NCI-H146 (cell line): ENCODE measurements around the gene PRKN.
"Not testable (repeated sequence)": the region's sequence is repeated elsewhere in the genome, so short reads cannot be mapped to it uniquely, and the experiment has no call there.

Experiments used
- DNase-seq: peaks from one replicate; lab custom pipeline; 2025; lab: John Stamatoyannopoulos, UW

Gene PRKN

DNA sequence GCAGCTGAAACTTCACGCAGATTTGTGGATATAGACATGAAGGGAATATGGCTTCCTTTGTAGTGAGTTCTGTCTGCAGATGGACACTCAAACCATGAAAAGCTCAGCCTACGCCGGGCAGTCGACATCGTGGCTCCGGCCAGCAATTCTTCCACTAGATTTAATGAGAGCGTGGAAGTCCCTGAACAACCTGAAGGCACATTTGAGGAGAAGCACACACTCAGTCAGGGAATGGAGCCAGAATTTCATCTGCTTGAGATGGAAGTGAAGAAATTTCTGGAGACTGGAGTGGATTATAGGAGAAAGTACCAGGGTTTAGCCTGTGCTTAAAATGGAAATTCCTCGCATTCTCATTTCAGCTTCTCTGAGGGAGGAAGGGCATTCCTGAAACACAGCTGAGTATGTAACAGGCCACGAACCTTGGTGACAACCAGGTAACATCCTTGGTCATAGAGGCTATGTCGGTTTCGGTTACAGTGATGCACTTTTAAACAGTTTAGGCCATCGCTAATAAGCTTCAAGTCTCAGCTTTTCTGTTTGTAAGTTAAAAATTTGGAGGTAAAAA, 1373.2 kb downstream of the PRKN start:
- DNase-seq = no peak

DNA sequence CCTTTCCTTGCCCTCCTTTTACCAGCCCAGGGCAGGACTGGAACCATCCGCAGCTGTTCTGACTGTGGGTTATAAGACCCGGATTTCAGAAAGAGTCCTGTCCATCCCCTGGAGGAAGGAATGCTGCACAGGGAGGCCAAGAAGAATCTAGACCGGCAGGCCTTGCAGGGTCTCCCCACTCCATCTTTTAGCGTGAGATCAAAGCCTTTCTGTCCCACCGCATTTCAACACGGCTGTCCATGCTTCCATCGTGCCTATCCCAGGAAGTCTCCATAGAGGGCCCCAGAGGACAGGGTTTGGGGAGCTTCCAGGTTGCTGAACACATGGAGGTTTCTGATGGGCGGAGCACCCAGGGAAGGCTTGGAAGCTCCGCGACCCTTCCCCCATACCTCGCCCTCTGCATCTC, 1374.4 kb downstream of the PRKN start:
- DNase-seq = peak; percentile 91

DNA sequence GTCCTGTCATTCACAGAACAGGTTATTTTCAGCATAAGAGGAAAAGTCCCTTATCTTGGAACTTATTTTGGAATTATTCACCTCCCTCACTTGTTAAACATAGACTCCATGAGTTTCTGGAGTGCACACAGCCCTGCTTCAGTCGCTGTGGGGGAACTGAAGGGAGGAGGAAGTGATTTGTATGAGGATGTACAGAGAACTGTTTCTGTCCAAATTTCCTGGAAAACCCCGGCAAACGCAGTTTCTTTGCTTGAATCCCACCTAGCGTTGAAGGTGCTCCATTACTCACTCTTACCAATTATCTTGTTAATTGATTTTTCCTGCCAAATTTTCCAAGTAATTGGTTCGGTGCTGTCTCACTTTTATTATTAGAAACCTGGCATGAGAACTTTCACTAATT, 1375.7 kb downstream of the PRKN start:
- DNase-seq = no peak

DNA sequence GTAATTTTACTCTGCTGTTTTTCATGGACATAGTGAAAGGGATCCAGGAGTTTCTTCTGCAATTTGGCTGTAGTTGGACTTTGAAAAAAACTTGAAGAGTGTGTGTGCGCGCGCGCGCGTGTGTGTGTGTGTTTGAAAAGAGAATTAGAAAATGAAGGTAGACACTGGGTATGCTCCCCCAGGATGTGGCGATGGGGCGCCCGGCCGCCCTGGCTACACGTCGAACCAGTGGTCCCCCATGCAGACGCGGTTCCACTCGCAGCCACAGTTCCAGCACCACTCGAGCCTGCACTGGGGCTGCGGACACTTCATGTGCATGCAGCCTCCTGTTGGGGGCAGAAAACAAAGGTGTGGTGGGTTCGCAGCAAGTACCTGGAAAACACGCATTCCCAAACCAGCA, 1377.7 kb downstream of the PRKN start:
- DNase-seq = no peak

GRCh38 chr6:161348628-161348994, 1379.0 kb downstream of the PRKN start:
- no peak for DNase-seq

GRCh38 chr6:161347988-161348627, 1379.5 kb downstream of the PRKN start:
- DNase-seq = no peak

DNA sequence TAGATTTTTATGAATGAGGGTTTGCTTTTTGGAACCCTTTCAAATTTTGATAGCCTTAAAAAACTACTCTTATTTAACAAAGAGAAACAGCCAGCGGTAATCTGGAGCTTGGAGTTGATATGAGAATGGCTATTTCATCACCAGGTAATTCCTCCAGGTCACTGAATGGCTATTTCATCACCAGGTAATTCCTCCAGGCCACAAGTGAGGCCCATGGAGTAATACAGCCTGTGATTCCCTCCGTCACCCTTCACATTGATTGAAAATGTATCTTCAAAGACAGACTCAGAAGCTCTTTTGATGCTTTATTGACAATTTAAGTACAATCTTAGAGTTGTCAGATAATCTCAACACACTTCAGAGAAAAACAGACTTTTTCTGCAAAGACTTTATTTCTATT, 1380.4 kb downstream of the PRKN start:
- no peak for DNase-seq

DNA sequence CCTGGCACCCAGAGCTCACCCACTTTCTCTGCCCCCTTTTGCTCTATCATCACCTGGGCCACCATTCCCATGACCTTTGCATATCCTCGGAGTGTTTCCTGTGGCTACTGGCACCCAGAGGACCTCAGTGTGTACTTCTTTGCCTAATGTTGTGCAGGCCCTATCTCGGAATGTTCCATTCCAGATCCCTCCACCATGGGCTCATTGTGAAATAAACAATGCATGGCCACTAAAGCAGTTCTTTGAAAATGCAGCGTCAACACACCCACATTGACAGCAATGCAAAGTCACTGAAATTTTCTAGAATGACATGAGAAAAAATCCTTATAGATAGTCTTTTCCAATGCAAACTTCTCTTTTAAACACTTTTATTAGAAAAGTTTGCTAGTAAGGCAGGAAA, 1380.8 kb downstream of the PRKN start:
- no peak for DNase-seq

DNA sequence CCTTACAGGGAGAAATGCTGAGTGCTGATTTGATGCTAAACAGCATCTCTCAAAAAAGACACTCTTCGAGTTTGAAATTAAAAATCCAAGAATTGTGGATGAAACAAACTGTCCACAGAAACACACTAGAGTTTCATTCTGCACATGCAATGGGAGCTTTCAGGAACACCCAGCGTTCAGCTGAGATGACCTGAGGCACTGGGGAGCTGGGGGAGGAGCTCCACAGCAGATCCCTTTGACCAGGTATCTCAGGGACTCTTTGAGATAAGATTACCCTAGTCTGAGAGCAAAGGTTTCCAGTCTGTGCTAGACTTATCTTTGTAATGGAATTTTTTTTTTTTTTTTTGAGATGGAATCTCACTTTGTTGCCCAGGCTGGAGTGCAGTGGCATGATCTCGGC, 1382.9 kb downstream of the PRKN start:
- no peak for DNase-seq

- no peak for DNase-seq
These were observed 1385.5 kb downstream of the PRKN start for GRCh38 chr6:161342039-161342438.

DNA sequence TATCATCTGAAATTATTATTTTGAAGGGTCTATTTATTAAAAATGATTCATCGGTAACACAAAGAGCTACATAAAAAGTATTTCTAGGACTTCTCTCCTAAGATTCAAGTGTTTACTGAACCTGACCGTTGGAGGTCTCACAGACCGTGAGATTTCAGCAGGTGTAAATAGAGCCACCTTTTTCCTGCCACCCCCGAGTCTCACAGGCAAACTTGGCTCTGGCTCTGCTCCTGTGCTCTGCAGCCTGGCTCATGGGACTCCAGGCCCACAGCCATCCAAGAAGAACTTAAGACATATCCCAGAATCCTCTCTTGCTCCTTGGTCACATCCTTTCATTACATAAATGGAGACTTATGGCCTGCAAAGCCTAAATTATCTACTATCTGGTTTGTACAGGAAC, 1385.9 kb downstream of the PRKN start:
- DNase-seq = no peak

- DNase-seq = no peak
These were observed 1389.6 kb downstream of the PRKN start for GRCh38 chr6:161338015-161338414.

DNA sequence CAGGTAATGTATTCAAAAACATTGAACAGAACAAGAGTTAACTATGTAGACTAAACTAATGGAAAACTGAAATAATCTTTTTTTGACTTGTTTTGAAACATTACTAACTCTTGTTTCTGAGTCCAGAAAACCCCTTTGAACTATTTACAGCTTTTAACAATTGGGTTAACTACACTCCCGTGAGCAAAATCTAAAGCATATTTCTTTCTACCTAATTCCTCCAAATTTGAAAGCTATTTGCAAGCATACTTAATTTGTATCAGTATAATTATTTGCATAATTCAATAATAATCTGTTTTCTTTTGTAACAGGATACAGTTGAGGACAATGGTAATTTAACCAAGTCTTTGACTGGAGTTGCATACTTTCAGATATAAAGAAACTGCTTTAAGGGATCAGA, 1391.1 kb downstream of the PRKN start:
- DNase-seq = no peak

DNA sequence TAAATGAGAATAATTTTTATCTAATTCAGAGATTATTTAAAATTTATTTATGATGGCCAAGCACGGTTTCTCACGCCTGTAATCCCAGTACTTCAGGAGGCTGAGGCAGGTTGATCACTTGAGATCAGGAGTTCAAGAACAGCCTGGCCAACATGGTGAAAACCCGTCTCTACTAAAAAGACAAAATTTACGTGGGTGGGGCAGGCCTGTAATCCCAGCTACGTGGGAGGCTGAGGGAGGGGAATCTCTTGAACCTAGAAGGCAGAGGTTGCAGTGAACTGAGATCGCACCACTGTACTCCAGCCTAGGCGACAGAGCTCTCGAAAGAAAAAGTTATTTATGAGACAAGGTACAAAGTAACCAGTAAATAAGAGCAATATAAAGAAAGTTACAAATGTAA, 1394.2 kb downstream of the PRKN start:
- no peak for DNase-seq

DNA sequence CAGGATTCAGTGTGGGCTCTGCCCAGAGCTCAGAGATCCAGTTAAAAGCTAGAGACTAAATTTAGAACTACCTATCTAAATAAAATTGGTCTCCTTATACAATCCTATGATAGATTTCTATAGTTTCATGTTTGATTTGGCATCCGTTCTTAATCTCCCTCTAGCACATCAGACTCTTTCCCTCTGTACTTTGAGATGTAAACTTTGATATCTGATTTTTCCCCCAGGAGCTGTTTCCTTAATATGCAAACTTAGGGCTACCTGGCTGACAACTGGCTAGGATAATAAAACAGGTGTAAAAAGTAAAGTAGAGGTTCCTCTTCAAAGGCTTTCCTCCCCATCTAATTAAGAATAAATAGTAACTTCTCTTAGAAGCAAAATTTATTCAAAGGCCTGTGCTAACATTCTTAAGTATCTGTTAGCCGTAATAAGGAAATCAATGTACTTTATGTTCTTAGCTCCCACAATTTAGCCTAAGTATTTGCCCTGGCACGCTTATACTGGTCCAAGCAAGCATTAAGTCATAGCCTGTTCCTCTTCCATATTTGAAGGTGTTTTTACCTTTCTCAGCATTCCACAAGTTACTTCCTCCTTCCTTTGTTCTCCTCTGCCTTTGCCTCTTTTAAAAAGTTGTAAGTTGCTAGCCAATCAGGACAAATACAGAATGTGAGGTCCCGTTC, 1396.0 kb downstream of the PRKN start:
- DNase-seq = not testable (repeated sequence)

DNA sequence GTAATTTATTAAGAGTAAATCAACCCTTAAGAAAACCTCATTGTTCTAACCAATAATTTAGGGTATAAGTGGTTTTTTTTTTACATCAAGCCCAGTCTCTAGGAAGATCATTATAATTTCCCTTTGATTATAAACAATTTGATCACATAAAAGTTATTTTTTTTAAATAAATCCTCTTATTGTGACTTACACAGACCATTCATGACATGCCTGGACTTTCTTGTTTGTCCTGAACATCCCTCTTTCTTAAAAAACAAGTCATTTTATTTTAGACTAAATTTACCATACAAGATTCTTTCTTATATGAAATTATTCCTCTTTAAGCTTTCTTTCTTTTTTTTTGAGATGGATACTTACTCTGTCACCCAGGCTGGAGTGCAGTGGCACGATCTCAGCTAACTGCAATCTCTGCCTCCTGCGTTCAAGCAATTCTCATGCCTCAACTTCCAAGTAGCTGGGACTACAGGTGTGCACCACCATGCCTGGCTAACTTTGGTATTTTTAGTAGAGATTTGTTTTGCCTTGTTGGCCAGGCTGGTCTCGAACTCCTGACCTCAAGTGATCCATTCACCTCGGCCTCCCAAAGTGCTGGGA, 1400.1 kb downstream of the PRKN start:
- DNase-seq = no peak

- DNase-seq = no peak
These were observed 1408.3 kb downstream of the PRKN start for GRCh38 chr6:161319231-161319630.

GRCh38 chr6:161318456-161318855, 1409.1 kb downstream of the PRKN start:
- peak; percentile 14 for DNase-seq

DNA sequence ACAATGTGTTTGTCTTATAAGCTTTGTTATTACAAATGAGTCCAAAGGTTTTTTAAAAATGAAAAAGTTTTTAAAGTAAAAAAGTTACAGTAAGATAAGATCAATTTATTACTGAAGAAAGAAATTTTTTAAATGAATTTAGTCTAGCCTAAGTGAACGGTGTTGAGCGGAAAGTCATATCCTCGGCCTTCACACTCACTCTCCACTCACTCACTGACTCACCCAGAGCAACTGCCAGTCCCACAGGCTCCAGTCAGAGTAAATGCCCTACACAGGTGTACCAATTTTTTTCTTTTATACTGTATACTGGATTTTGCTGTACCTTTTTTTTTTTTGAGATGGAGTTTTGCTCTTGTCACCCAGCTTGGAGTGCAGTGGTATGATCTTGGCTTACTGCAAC, 1411.0 kb downstream of the PRKN start:
- DNase-seq = no peak

DNA sequence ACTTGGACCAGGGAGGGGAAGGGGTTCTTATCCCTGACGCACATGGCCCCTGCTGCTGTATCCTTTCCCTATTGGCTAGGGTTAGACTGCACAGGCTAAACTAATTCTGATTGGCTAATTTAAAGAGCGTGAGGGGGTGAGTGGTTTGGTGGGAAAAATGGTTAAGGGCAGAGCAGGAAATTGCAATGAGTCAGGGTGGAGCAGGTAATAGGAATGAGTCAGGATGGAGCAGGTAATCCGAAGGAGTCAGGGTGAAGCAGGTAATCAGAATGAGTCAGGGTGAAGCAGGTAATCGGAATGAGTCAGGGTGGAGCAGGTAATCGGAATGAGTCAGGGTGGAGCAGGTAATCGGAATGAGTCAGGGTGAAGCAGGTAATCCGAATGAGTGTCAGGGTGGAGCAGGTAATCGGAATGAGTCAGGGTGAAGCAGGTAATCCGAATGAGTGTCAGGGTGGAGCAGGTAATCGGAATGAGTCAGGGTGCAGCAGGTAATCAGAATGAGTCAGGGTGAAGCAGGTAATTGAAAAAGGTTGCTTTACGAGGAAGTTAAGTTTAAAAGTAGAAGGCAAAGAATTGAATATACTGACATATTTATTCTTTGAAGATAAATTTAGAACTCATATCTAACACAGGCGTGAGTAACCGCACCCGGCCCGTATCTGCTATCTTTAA, 1412.2 kb downstream of the PRKN start:
- DNase-seq = not testable (repeated sequence)

DNA sequence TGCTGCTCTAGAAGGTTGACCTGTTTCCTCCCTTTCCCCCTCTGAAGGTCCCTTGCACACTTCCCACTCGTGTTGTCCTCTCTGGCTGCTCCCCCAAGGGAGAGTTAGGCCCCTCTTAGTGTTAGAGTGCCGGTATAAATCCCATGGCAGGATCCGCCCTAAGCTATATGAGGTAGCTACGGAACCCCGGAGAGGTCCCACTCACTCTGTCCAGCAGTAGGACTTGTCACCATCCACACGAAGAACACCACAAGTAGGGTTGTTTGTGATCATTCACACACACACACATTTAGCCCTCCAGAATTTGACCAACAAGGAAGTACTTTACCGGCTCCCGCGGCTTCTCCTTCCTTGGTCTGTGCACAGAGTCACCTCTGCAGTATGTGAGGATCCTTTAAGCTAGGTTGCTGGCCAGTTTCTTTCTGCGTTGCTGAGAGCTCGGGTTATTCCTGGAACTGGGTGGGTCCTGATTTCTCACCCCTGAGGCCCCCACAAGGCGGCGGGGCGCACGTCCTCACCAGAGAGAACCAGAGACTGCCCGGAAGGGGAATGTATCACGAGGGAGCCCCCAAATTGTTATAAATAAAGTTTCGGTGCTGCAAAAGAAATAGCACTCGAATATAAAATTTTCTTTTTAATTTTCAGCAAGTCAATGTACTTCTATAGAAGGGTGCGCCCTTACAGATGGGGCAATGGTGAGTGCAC, 1412.9 kb downstream of the PRKN start:
- DNase-seq = not testable (repeated sequence)

GRCh38 chr6:161313940-161314509, 1413.5 kb downstream of the PRKN start:
- DNase-seq = no peak
